HepG2 (cell line): ENCODE data around the gene BCORL1. TPM values are rescaled to one million over a fixed set of nuclear protein-coding genes. Genes with fewer than 3 reads are reported as not detected.

Source experiments
- FOXA1 ChIP-seq, 2 experiments: fragments of 450-650 bp in 1 of 2; sonication (generic) in 1 of 2; formaldehyde crosslinking in 1 of 2; IDR thresholded peaks; 2 replicates each; pipeline versions ENCODE4 v1.4.0 to v1.6.1; 2016 to 2020; ENCODE audit warnings: missing genetic modification reagents in 1 of 2
- GMEB1 ChIP-seq: sonication (generic); formaldehyde crosslinking; IDR thresholded peaks from 2 replicates; pipeline ENCODE4 v1.5.1; 2020; ENCODE audit warnings: missing genetic modification reagents, mild to moderate bottlenecking, borderline replicate concordance
- LRRFIP1 ChIP-seq: sonication (generic); formaldehyde crosslinking; conservative IDR thresholded peaks from 2 replicates; pipeline ENCODE4 v1.4.0; 2020; ENCODE audit warnings: missing genetic modification reagents
- NFYB ChIP-seq: sonication (generic); formaldehyde crosslinking; IDR thresholded peaks from 2 replicates; pipeline ENCODE4 v1.4.0; 2020; ENCODE audit warnings: missing genetic modification reagents
- PITX1 ChIP-seq: sonication (generic); formaldehyde crosslinking; IDR thresholded peaks from 2 replicates; pipeline ENCODE4 v1.5.1; 2020; ENCODE audit warnings: mild to moderate bottlenecking, missing genetic modification reagents
- RXRA ChIP-seq: sonication (generic); formaldehyde crosslinking; IDR thresholded peaks from 2 replicates; pipeline ENCODE4 v1.5.1; 2020; ENCODE audit warnings: missing genetic modification reagents
- TAF15 ChIP-seq: fragments of 200-400 bp; formaldehyde crosslinking; IDR thresholded peaks from one replicate; pipeline ENCODE4 v1.6.1; 2018; ENCODE audit warnings: mild to moderate bottlenecking, low read depth, low read length; ENCODE audit not compliant: poor library complexity, severe bottlenecking
- ZBTB7B ChIP-seq: sonication (generic); formaldehyde crosslinking; IDR thresholded peaks from 2 replicates; pipeline ENCODE4 v1.4.0; 2020; ENCODE audit warnings: missing genetic modification reagents
- ZFAT ChIP-seq: sonication (generic); formaldehyde crosslinking; conservative IDR thresholded peaks from 2 replicates; pipeline ENCODE4 v1.8.1; 2023; ENCODE audit warnings: missing genetic modification reagents, inconsistent platforms
- ZNF33B ChIP-seq: sonication (generic); formaldehyde crosslinking; IDR thresholded peaks from 2 replicates; pipeline ENCODE4 v1.5.1; 2020; ENCODE audit warnings: mild to moderate bottlenecking, missing genetic modification reagents
- ZNF343 ChIP-seq: sonication (generic); formaldehyde crosslinking; IDR thresholded peaks from 2 replicates; pipeline ENCODE4 v1.4.0; 2020; ENCODE audit warnings: mild to moderate bottlenecking, missing genetic modification reagents
- ZNF569 ChIP-seq: sonication (generic); formaldehyde crosslinking; IDR thresholded peaks from 2 replicates; pipeline ENCODE4 v1.5.0; 2020; ENCODE audit warnings: mild to moderate bottlenecking, missing genetic modification reagents, moderate library complexity, borderline replicate concordance
- ZNF792 ChIP-seq: IDR thresholded peaks from 2 replicates; pipeline ENCODE4 v1.6.1; 2016
- polyA plus RNA-seq, 8 experiments: library from polyadenylated mRNA; depleted of rRNA in 3 of 8; stranded (reverse) in 7 of 8; unstranded in 1 of 8; fragments of >200 nt; fragmentation: Illumina TruSeq in 4 of 8; extraction: Trizol in 4 of 8; gene quantifications; 2 replicates each; pipeline versions ENCODE4 v1.2.1 to v1.2.3, GENCODE V29; 2011 to 2016; ENCODE audit warnings: low read depth in 4 of 8, missing spikeins in 1 of 8, mixed read lengths in 1 of 8; ENCODE audit not compliant: insufficient read depth in 1 of 8
- total RNA-seq, 5 experiments: library from RNA; depleted of rRNA; stranded (reverse); fragments of >200 nt; fragmentation: Illumina TruSeq; extraction: Trizol; gene quantifications; 2 replicates each; pipeline ENCODE4 v1.2.3, GENCODE V29; 2016; ENCODE audit warnings: low read depth in 1 of 5
- TF ChIP-seq, protein P1 (sequence below): sonication (generic); formaldehyde crosslinking; IDR thresholded peaks from 2 replicates; pipeline ENCODE4 v1.5.1; 2020; ENCODE audit warnings: mild to moderate bottlenecking, moderate library complexity, missing genetic modification reagents
- TF ChIP-seq, protein P2 (sequence below): sonication (generic); formaldehyde crosslinking; IDR thresholded peaks from 2 replicates; pipeline ENCODE4 v1.4.0; 2020; ENCODE audit warnings: missing genetic modification reagents
- TF ChIP-seq, protein P3 (sequence below): sonication (generic); formaldehyde crosslinking; IDR thresholded peaks from 2 replicates; pipeline ENCODE4 v1.4.0; 2020; ENCODE audit warnings: mild to moderate bottlenecking, missing genetic modification reagents
- TF ChIP-seq, protein P4 (sequence below): sonication (generic); formaldehyde crosslinking; IDR thresholded peaks from 2 replicates; pipeline ENCODE4 v1.5.0; 2020; ENCODE audit warnings: missing genetic modification reagents
- TF ChIP-seq, protein P5 (sequence below): sonication (generic); formaldehyde crosslinking; IDR thresholded peaks from 2 replicates; pipeline ENCODE4 v1.8.0; 2022; ENCODE audit warnings: mild to moderate bottlenecking, missing genetic modification reagents, moderate library complexity

Gene BCORL1
- total and polyA plus RNA-seq, 2 of the 13 experiments (the other 11 are each of a cell fraction or from before 2014, with no cell fraction given), result 0.67 to 1.4 TPM

- TF ChIP-seq, protein P1, sequence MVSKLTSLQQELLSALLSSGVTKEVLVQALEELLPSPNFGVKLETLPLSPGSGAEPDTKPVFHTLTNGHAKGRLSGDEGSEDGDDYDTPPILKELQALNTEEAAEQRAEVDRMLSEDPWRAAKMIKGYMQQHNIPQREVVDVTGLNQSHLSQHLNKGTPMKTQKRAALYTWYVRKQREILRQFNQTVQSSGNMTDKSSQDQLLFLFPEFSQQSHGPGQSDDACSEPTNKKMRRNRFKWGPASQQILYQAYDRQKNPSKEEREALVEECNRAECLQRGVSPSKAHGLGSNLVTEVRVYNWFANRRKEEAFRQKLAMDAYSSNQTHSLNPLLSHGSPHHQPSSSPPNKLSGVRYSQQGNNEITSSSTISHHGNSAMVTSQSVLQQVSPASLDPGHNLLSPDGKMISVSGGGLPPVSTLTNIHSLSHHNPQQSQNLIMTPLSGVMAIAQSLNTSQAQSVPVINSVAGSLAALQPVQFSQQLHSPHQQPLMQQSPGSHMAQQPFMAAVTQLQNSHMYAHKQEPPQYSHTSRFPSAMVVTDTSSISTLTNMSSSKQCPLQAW, result peak; percentile 61; the same call in 1 of the 2 replicates
- TF ChIP-seq RXRA (CRISPR knock-in tag) (0 out of 2 replicates have a peak, but pooled peaks have one; percentile 16), GMEB1 (no peak), TAF15 (no peak), ZNF569 (CRISPR knock-in tag) (no peak), ZFAT (CRISPR knock-in tag) (no peak), PITX1 (CRISPR knock-in tag) (peak; percentile 34; the same call in 1 of the 2 replicates), LRRFIP1 (CRISPR knock-in tag) (no peak), ZBTB7B (no peak), ZNF792 (no peak), FOXA1 (IDR thresholded peaks at IDR 0.05) (no peak), FOXA1 (CRISPR knock-in tag; IDR thresholded peaks at IDR 0.05) (peak; percentile 56; the same call in 1 of the 2 replicates), ZNF343 (no peak), ZNF33B (CRISPR knock-in tag) (no peak), NFYB (CRISPR knock-in tag) (no peak)
- TF ChIP-seq, protein P2, sequence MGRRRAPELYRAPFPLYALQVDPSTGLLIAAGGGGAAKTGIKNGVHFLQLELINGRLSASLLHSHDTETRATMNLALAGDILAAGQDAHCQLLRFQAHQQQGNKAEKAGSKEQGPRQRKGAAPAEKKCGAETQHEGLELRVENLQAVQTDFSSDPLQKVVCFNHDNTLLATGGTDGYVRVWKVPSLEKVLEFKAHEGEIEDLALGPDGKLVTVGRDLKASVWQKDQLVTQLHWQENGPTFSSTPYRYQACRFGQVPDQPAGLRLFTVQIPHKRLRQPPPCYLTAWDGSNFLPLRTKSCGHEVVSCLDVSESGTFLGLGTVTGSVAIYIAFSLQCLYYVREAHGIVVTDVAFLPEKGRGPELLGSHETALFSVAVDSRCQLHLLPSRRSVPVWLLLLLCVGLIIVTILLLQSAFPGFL, result no peak
- TF ChIP-seq, protein P3, sequence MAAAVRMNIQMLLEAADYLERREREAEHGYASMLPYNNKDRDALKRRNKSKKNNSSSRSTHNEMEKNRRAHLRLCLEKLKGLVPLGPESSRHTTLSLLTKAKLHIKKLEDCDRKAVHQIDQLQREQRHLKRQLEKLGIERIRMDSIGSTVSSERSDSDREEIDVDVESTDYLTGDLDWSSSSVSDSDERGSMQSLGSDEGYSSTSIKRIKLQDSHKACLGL (CRISPR knock-in tag), result no peak
- TF ChIP-seq, protein P4, sequence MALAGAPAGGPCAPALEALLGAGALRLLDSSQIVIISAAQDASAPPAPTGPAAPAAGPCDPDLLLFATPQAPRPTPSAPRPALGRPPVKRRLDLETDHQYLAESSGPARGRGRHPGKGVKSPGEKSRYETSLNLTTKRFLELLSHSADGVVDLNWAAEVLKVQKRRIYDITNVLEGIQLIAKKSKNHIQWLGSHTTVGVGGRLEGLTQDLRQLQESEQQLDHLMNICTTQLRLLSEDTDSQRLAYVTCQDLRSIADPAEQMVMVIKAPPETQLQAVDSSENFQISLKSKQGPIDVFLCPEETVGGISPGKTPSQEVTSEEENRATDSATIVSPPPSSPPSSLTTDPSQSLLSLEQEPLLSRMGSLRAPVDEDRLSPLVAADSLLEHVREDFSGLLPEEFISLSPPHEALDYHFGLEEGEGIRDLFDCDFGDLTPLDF (CRISPR knock-in tag), result no peak
- TF ChIP-seq, protein P5, sequence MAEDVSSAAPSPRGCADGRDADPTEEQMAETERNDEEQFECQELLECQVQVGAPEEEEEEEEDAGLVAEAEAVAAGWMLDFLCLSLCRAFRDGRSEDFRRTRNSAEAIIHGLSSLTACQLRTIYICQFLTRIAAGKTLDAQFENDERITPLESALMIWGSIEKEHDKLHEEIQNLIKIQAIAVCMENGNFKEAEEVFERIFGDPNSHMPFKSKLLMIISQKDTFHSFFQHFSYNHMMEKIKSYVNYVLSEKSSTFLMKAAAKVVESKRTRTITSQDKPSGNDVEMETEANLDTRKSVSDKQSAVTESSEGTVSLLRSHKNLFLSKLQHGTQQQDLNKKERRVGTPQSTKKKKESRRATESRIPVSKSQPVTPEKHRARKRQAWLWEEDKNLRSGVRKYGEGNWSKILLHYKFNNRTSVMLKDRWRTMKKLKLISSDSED, result no peak
These were observed 115.2 kb downstream of the BCORL1 start (continued) for GRCh38 chrX:130097507-130098209.
